Measurements from ENCODE around the gene TNFRSF8.

- TF ChIP-seq CTCF (IDR thresholded peaks at IDR 0.05 in 4 of 5, conservative IDR thresholded peaks at IDR 0.05 in 1 of 5) = no peak
- TF ChIP-seq POLR2A (IDR thresholded peaks at IDR 0.05) = no peak
Observed at GRCh38 chr1:12164210-12164609, 101.1 kb downstream of the TNFRSF8 start.
